HL-60 (cell line): ENCODE data around the gene CSRNP2.

Source experiments
- CTCF ChIP-seq: IDR thresholded peaks from one replicate; pipeline ENCODE4 v1.5.1; 2011; ENCODE audit warnings: low read length, control low read depth, inconsistent platforms; ENCODE audit not compliant: insufficient read depth
- POLR2AphosphoS5 ChIP-seq: IDR thresholded peaks from 2 replicates; pipeline ENCODE4 v1.6.1; 2012; ENCODE audit warnings: low read depth

- TF ChIP-seq POLR2AphosphoS5 (no peak), CTCF (no peak)
Observed at GRCh38 chr12:51087818-51088217, 4.4 kb upstream of the CSRNP2 start.
